GM20000 (cell line): ENCODE data around the gene DIP2C.

Experiments
- DNase-seq: peaks from one replicate; pipeline ENCODE4 v3.0.0; 2012; ENCODE audit warnings: low spot score
- TF ChIP-seq, protein P1 (sequence below): IDR thresholded peaks from 2 replicates; pipeline ENCODE4 v1.5.1; 2012; ENCODE audit warnings: mild to moderate bottlenecking, control low read depth; ENCODE audit errors: extremely low read depth, missing control alignments

DIP2C gene

DNA sequence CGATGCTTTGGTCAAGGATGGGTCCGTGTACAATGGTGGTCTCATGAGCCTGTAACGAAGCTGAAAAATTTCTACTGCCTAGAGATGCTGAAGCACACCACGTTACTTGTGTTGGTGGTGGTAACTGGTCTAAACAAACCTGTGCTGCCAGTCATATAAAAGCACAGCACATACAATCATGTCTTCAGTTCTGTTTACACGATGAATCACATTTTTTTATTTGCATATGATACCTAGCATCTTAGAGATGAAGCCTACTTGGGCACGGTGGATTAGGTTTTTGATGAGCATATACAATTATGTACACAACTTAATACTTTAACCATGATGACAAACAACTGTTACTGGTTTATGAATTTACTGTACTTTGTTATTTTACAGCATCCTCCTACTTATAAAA is 353.2 kb downstream of the DIP2C start:
- DNase-seq: no peak
- TF ChIP-seq, protein P1, sequence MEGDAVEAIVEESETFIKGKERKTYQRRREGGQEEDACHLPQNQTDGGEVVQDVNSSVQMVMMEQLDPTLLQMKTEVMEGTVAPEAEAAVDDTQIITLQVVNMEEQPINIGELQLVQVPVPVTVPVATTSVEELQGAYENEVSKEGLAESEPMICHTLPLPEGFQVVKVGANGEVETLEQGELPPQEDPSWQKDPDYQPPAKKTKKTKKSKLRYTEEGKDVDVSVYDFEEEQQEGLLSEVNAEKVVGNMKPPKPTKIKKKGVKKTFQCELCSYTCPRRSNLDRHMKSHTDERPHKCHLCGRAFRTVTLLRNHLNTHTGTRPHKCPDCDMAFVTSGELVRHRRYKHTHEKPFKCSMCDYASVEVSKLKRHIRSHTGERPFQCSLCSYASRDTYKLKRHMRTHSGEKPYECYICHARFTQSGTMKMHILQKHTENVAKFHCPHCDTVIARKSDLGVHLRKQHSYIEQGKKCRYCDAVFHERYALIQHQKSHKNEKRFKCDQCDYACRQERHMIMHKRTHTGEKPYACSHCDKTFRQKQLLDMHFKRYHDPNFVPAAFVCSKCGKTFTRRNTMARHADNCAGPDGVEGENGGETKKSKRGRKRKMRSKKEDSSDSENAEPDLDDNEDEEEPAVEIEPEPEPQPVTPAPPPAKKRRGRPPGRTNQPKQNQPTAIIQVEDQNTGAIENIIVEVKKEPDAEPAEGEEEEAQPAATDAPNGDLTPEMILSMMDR: no peak

- no peak for DNase-seq
- TF ChIP-seq, protein P1: no peak
These were observed 354.2 kb downstream of the DIP2C start for GRCh38 chr10:335151-335800.

GRCh38 chr10:331186-331585 is 358.3 kb downstream of the DIP2C start:
- no peak for DNase-seq
- TF ChIP-seq, protein P1: no peak

GRCh38 chr10:329361-330099 is 359.9 kb downstream of the DIP2C start:
- no peak for DNase-seq
- TF ChIP-seq, protein P1: no peak

- no peak for DNase-seq
- TF ChIP-seq, protein P1: no peak
These were observed 361.3 kb downstream of the DIP2C start for GRCh38 chr10:327889-328852.

DNA sequence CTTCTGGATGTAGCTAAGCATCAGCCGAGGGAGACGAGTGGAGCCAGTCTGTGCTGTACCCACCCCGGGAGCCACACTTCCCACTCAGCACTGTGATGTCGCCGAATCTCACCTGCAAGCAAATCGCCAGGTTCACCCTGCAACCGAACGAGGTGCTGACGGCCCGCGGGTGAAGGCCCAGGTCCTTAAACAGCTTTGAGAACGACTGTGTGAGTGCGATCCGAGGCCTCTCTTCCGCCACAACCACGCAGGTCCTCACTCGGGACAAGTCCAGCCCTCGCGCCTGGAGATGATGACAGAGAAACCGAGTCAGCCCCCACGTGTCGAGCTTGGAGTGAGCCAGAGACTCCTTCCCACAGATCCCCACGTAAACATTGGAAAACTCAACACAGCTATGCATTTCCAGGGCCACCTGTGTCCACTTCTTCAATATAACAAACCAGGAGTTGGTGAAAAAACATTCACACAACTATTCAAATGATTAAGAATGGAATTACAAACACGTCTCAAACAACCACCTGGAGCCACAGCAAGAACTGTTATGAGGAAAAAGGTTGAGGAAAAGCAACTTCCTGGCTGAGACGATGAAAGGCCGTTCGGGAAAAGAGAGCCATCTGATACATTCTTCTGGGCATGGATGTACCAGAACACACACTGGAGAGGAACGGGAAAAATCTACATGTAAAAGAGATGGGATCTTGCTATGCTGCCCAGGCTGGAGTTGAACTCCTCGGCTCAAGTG is 362.4 kb downstream of the DIP2C start:
- DNase-seq: no peak
- TF ChIP-seq, protein P1: no peak
